ENCODE results near the gene CALR3. TPM values are rescaled to one million over a fixed set of nuclear protein-coding genes. Genes with fewer than 3 reads are reported as not detected.

CALR3 gene
- polyA plus RNA-seq, 1 experiment = not detected

GRCh38 chr19:16541526-16542044 lies 45.6 kb upstream of the CALR3 start:
- no peak for DNase-seq (ENCODE audit: low read depth)
- POLR2A ChIA-PET = no interaction called here
- Histone ChIP-seq H3K4me3 (ENCODE audit: low read depth, low read length) (peak overlapping the region; percentile 86), H3K36me3 (ENCODE audit: control insufficient read depth, insufficient read depth, low read length) (peaks cover 4% of the 10 kb centered on the region), H3K27me3 (ENCODE audit: control insufficient read depth, insufficient read depth, low read length) (no peaks in the 10 kb centered on the region)
- CTCF ChIA-PET = interaction anchor here (1.2 to 1.3 kb wide), 2 partner anchors 8 to 14 kb away, joined by 3 read pairs; no protein-coding TSS in a partner anchor
- no peak for TF ChIP-seq CTCF (IDR thresholded peaks at IDR 0.05; ENCODE audit: insufficient read depth, low read depth, low read length)

- peaks cover 9% of the 10 kb centered on the region for H3K36me3 ChIP-seq (ENCODE audit: control insufficient read depth, insufficient read depth, low read length)
- H3K27me3 ChIP-seq (ENCODE audit: control insufficient read depth, insufficient read depth, low read length) = no peaks in the 10 kb centered on the region
- POLR2A ChIA-PET = no interaction called here
- DNase-seq (ENCODE audit: low read depth) = no peak
- no peak for TF ChIP-seq CTCF (IDR thresholded peaks at IDR 0.05; ENCODE audit: insufficient read depth, low read depth, low read length)
- CTCF ChIA-PET = interaction anchor here (1.2 to 1.3 kb wide), 2 partner anchors 8 to 13 kb away, joined by 3 read pairs; no protein-coding TSS in a partner anchor
- peak overlapping the region; percentile 86 for H3K4me3 ChIP-seq (ENCODE audit: low read depth, low read length)
Observed at GRCh38 chr19:16540948-16541347, 45.0 kb upstream of the CALR3 start.

GRCh38 chr19:16537111-16537510 lies 41.1 kb upstream of the CALR3 start:
- Histone ChIP-seq H3K36me3 (ENCODE audit: control insufficient read depth, insufficient read depth, low read length) (peaks cover 26% of the 10 kb centered on the region), H3K4me3 (ENCODE audit: low read depth, low read length) (no peak overlapping the region), H3K27me3 (ENCODE audit: control insufficient read depth, insufficient read depth, low read length) (no peaks in the 10 kb centered on the region)
- TF ChIP-seq CTCF (IDR thresholded peaks at IDR 0.05; ENCODE audit: insufficient read depth, low read depth, low read length) = no peak
- POLR2A ChIA-PET = no interaction called here
- CTCF ChIA-PET = no interaction called here
- no peak for DNase-seq (ENCODE audit: low read depth)

- peaks cover 36% of the 10 kb centered on the region for H3K36me3 ChIP-seq (ENCODE audit: control insufficient read depth, insufficient read depth, low read length)
- no peak for DNase-seq (ENCODE audit: low read depth)
- ChIA-PET POLR2A (no interaction called here), CTCF (interaction anchor here (0.5 kb wide), 1 partner anchor 90 kb away, joined by 3 read pairs; no protein-coding TSS in a partner anchor)
- H3K4me3 ChIP-seq (ENCODE audit: low read depth, low read length) = no peak overlapping the region
- H3K27me3 ChIP-seq (ENCODE audit: control insufficient read depth, insufficient read depth, low read length) = no peaks in the 10 kb centered on the region
- no peak for TF ChIP-seq CTCF (IDR thresholded peaks at IDR 0.05; ENCODE audit: insufficient read depth, low read depth, low read length)
Observed at GRCh38 chr19:16536130-16536529, 40.2 kb upstream of the CALR3 start.

- POLR2A ChIA-PET = no interaction called here
- CTCF ChIA-PET = interaction anchor here (0.5 to 0.7 kb wide), 2 partner anchors 19 to 91 kb away, joined by 3 read pairs; no protein-coding TSS in a partner anchor
- Histone ChIP-seq H3K27me3 (ENCODE audit: control insufficient read depth, insufficient read depth, low read length) (no peaks in the 10 kb centered on the region), H3K36me3 (ENCODE audit: control insufficient read depth, insufficient read depth, low read length) (peaks cover 44% of the 10 kb centered on the region), H3K4me3 (ENCODE audit: low read depth, low read length) (no peak overlapping the region)
- no peak for TF ChIP-seq CTCF (IDR thresholded peaks at IDR 0.05; ENCODE audit: insufficient read depth, low read depth, low read length)
- no peak for DNase-seq (ENCODE audit: low read depth)
Observed at GRCh38 chr19:16535381-16535780, 39.4 kb upstream of the CALR3 start.
